GM19023 (cell line): ENCODE measurements around the gene TNFRSF14.
A peak's percentile ranks its signal among the peaks of the same experiment; 100 is the strongest.
"Not testable (repeated sequence)": the region's sequence is repeated elsewhere in the genome, so short reads cannot be mapped to it uniquely, and the experiment has no call there.

Experiments
- ATAC-seq: cut with Tn5 transposase; IDR thresholded peaks from one replicate; pipeline ENCODE4 v1.9.1; 2021; ENCODE audit warnings: mild to moderate bottlenecking, moderate library complexity; ENCODE audit not compliant: unreplicated experiment

TNFRSF14 gene

GRCh38 chr1:2538376-2538775, 17.8 kb upstream of the TNFRSF14 start:
- ATAC-seq, result no peak

DNA sequence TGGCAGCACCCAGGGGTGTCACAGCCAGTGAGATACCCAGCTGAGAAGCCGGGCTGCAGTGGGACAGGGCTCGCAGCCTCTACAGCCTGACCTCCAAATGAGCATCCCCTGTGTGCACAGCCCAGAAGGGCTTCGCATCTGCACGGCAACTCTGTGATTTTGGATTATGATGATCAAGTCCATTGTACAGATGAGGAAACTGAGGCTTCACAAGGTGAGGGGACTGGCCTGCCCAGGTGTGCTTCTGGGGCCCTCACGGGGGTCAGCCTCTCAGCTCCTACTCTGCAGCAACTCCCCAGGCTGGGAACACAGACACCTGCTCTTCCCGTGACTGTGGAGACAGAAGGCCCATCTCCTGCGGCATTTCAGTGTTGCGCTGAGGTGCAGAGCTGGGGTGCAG, 17.3 kb upstream of the TNFRSF14 start:
- no peak for ATAC-seq

DNA sequence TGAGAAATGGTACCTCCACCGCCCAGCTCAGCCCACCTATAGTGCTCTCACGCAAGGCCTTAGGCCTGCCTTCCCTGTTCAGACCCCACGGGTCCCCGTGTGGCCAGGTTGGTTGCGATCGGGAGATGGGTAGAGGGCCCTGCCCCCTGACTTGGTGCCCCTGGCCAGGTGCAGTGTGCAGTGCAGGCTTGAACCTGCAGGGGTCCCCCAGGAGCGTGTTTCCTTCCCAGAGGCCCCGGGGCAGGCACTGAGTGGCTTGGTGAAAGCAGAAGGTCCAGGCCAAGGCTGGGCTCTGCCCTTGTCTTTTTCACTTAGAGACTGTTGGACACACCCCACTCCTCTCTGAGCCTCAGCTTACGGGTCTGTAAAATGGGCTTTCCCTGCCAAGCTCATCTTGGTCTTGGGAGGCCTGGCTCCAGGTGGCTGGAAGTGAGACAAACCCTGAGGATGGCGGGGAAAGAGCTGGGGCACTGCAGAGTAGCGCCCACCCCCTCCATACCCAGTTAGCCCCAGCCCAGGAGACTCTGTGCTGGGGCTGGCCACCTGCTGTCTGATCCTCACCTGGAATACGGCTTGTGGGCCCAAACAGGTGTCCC, 16.8 kb upstream of the TNFRSF14 start:
- ATAC-seq, result no peak

GRCh38 chr1:2540816-2541492, 15.2 kb upstream of the TNFRSF14 start:
- ATAC-seq, result no peak

DNA sequence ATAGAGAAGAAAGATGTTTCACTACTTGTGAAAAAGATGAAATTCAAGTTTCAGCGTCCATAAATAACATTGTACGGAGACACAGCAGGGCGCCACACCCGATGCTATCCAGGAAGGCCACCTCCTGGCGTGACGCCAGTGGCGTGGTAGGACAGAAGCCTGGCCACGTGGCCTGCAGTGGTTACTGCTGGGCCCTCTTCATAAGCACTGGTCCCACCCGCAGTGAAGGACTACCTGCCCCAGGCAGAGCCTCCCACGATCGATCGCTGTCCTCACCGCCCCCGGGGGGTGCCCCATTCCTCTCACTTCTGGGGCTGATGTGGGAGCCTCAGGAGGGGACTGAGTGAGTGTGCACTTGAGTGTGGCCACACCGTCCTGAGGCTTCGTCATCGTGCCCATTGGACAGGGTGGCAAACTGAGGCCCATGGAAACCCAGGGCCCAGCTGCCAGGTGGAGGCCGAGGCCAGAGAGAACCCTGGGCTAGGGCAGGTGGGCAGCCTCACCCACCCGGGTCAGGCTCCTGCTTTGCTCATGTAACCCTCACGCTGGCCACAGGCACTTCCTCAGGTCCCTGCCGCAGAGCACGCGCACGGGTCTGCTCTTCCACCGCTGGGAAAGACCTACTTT, 14.4 kb upstream of the TNFRSF14 start:
- ATAC-seq, result no peak

GRCh38 chr1:2542246-2542915, 13.8 kb upstream of the TNFRSF14 start:
- ATAC-seq, result no peak

GRCh38 chr1:2543543-2544092, 12.6 kb upstream of the TNFRSF14 start:
- ATAC-seq, result no peak

DNA sequence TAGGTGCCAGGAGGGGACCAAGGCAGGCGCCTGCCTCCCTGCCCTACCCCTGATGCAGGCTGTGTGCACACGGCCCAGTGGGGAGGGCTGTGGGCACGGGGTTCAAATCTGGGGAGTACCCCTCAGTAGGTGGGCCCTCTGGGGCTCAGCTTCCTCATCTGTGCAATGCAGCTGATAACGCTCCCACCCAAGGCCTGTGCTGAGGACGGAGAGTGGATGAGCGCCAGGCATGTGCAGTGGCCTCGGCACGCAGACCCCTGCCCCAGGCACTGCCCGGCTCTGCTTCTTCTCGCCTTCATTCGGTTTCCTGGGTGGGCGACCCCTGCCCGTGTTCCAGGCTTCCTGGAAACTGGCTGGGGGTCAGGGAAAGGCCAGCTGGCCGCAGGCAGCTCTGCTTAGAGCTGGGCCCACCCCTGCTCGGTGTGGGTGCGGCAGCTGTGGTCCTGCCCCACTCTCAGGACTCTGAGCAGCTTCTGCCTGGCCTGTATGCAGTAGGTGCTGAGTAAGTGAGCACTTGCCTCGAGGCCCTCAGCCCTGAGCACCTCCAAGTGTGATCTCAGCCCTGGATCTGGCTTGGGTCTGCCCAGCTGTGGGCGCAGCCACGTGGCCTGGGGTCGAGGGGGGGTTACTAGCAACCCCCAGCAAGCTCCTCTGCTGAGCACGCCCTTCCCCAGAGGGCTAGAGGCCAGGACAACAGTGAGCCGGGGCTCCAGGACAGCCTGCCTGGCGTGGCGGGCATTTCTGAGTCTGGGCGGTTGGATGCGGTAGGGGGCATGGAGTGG, 11.9 kb upstream of the TNFRSF14 start:
- ATAC-seq, result no peak

- no peak for ATAC-seq
Observed at GRCh38 chr1:2544875-2545640, 11.1 kb upstream of the TNFRSF14 start.

DNA sequence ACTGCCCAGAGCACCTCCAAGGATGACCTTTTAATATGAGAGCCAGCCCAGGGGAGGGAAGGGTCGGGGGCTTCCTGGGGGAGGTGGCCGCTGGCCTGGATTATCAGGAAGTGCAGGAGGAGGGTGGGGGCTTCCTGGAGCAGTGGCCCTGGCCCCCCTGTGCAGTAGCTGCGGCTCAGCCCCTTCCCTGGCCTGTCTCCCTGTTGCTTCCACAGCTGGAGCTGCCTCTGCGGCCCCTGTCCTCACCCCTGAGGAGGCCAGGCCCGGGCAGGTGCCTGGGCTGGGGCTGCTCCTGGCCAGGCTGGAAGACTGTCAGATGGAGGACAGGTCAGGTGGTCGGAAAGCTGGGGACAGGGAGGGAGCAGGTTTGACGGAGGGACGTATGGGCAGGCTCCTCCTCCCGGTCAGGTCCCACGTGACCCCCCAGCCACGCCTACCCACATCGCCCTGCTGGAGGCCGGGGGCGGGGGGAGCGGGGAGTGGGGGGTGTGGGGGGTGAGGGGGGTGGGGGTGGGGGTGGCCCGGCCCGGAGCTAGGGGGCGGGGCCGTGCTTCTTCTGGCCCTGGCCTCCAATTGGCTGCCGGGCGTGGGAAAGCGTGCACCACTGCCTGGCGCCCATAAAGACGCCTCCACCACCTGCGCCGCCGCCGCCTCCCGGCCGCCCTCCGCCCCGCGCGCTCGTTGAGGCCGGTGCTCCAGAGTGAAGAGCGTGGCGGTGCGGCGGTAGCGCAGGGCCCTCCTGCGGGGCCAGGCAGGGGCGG, 10.2 kb upstream of the TNFRSF14 start:
- peak; percentile 38 for ATAC-seq

GRCh38 chr1:2546515-2547209, 9.5 kb upstream of the TNFRSF14 start:
- ATAC-seq, result peak; percentile 29

GRCh38 chr1:2547210-2548067, 8.7 kb upstream of the TNFRSF14 start:
- ATAC-seq, result no peak

DNA sequence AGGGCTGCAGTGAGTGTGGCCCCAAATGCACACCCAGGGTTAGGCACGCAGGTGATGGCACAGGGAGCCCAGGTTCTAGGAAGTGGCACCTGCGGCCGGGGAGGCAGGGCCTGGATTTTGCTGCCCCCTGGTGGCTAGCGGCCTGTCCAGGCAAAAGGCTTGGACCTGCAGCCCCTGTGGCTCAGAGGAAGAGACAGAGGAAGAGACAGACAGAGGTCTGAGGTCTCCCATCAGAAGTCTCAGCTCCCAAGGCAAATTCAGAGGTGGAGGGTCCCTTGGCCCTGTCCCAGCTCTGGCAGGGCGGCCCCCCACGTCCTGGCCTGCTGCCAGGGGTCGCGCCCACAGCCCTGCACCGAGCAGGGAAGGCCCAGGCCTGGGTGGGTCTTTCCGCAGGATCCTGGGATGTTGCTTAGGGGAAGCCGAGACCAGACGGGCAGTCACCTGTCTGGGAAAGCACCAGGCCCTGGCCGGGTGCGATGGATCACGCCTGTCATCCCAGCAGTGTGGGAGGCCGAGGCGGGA, 8.0 kb upstream of the TNFRSF14 start:
- ATAC-seq, result peak; percentile 8

GRCh38 chr1:2549367-2550029, 6.7 kb upstream of the TNFRSF14 start:
- ATAC-seq, result not testable (repeated sequence)

DNA sequence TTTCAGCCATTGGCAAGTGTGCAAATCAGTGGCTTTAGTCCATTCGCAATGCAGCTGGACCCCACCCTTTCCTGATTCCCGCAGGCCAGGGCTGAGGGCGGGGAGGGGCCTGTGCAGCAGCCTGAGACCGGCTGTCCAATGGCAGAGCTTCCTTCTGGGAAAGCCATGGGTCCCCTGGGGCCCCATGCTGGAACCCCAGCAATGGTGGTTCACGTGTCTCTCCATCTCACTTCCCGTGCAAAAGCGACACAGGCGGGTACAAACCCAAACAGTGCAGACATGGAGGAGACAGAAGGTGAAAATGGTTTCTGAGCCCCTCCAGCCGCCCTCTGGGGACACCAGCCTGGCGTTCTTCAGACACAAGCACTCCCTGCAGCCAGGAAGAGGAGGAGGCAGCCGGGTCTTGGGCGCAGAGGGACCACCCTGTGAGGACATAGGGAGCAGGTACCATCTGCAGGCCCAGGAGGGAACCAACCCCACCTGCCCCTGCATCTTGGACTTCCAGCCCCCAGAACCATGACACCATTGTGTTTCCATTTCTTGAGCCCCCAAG, 5.8 kb upstream of the TNFRSF14 start:
- not testable (repeated sequence) for ATAC-seq

DNA sequence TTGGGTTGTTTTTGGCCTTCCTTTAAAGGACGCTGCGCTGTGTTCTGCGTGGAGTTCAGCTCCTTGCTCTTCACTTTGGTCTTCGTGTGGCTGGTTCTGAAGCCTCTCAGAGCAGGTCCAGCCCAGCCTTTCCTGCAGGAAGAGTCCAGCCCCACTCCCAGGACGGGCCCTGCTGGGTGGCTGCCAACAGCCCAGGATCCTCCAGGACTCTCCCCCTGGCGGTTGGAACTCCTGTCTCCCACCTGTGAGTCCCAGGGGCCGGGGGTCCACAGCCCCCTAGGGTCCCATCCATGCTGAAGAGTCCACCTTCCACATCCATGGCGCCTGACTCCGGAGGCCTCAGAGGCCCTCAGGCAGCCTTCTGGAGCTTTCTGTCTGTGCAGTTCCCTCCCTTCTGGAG, 4.6 kb upstream of the TNFRSF14 start:
- not testable (repeated sequence) for ATAC-seq

GRCh38 chr1:2552189-2552588, 4.0 kb upstream of the TNFRSF14 start:
- no peak for ATAC-seq
